IMR-90 (cell line): ENCODE data around the gene RNF123. TPM values are rescaled to one million over a fixed set of nuclear protein-coding genes. Genes with fewer than 3 reads are reported as not detected.

Experiments used
- ATAC-seq: fragments of 200-7000 bp; cut with Tn5 transposase; 2 replicates; pipeline ENCODE4 v1.9.1; 2020; ENCODE audit warnings: low read depth, mild to moderate bottlenecking, moderate library complexity
- BruUV-seq: library from RNA; stranded (reverse); fragments of 400-500 nt; replicated peaks from 2 replicates; lab custom pipeline; 2021; lab: Mats Ljungman, UMichigan
- CTCF ChIA-PET: fragments of 300-600 bp; formaldehyde crosslinking; extraction: SDS; loops from one replicate; lab custom pipeline; 2021; ENCODE audit warnings: antibody characterized with exemption; lab: Yijun Ruan, JAX
- POLR2A ChIA-PET: fragments of 300-600 bp; sonication (Branson Sonifier 250); formaldehyde crosslinking; loops from one replicate; lab custom pipeline; 2022; ENCODE audit warnings: antibody characterized with exemption; ENCODE audit not compliant: unreplicated experiment; lab: Charles Lee
- DNase-seq: peaks from one replicate; pipeline ENCODE4 v3.0.0; 2013
- H2AFZ ChIP-seq: replicated peaks from 2 replicates; pipeline ENCODE3; 2013; ENCODE audit warnings: low read length, mild to moderate bottlenecking; ENCODE audit not compliant: poor library complexity
- H2AK5ac ChIP-seq: 2 replicates; pipeline ENCODE4 v1.6.1; 2013; ENCODE audit warnings: low read depth, low read length, inconsistent platforms
- H2AK9ac ChIP-seq: replicated peaks from 2 replicates; pipeline ENCODE3; 2013; ENCODE audit warnings: mild to moderate bottlenecking, low read depth, low read length, moderate library complexity; ENCODE audit not compliant: poor library complexity
- H2BK120ac ChIP-seq: 2 replicates; pipeline ENCODE4 v1.6.1; 2013; ENCODE audit warnings: low read depth, low read length, inconsistent platforms
- H2BK15ac ChIP-seq: 3 replicates; pipeline ENCODE4 v1.6.1; 2013; ENCODE audit warnings: low read depth, low read length, inconsistent platforms
- H2BK20ac ChIP-seq: 2 replicates; pipeline ENCODE4 v1.6.1; 2013; ENCODE audit warnings: low read depth, mild to moderate bottlenecking, inconsistent platforms, low read length, moderate library complexity
- H2BK5ac ChIP-seq: 2 replicates; pipeline ENCODE4 v1.6.1; 2013; ENCODE audit warnings: mild to moderate bottlenecking, low read depth, low read length, inconsistent platforms; ENCODE audit not compliant: poor library complexity, severe bottlenecking
- H3K14ac ChIP-seq: replicated peaks from 2 replicates; pipeline ENCODE4 v1.6.1; 2013; ENCODE audit warnings: low read depth, low read length, inconsistent platforms
- H3K18ac ChIP-seq: 2 replicates; pipeline ENCODE4 v1.6.1; 2013; ENCODE audit warnings: low read depth, low read length, control low read depth
- H3K23ac ChIP-seq: 2 replicates; pipeline ENCODE4 v1.6.1; 2013; ENCODE audit warnings: low read depth, low read length, inconsistent platforms
- H3K27ac ChIP-seq: 2 replicates; pipeline ENCODE4 v1.5.1; 2013; ENCODE audit warnings: mild to moderate bottlenecking, control low read depth, low read length; ENCODE audit not compliant: insufficient read depth
- H3K27me3 ChIP-seq: 2 replicates; pipeline ENCODE4 v1.6.1; 2013; ENCODE audit warnings: low read length; ENCODE audit not compliant: control insufficient read depth, insufficient read depth
- H3K36me3 ChIP-seq: 2 replicates; pipeline ENCODE4 v1.6.1; 2013; ENCODE audit warnings: low read length, mixed read lengths; ENCODE audit not compliant: control insufficient read depth, insufficient read depth
- H3K4ac ChIP-seq: 2 replicates; pipeline ENCODE4 v1.6.1; 2013; ENCODE audit warnings: low read depth, low read length, inconsistent platforms
- H3K4me1 ChIP-seq: 2 replicates; pipeline ENCODE4 v1.6.1; 2013; ENCODE audit warnings: low read length, mixed read lengths; ENCODE audit not compliant: control insufficient read depth, insufficient read depth
- H3K4me2 ChIP-seq: 2 replicates; pipeline ENCODE4 v1.6.1; 2013; ENCODE audit warnings: low read depth, mild to moderate bottlenecking, control low read depth, low read length, moderate library complexity
- H3K4me3 ChIP-seq: 2 replicates; pipeline ENCODE4 v1.5.1; 2013; ENCODE audit warnings: low read depth, mild to moderate bottlenecking, control low read depth, low read length, moderate library complexity; ENCODE audit not compliant: insufficient read depth
- H3K56ac ChIP-seq: 2 replicates; pipeline ENCODE4 v1.6.1; 2013; ENCODE audit warnings: low read length, inconsistent platforms; ENCODE audit not compliant: insufficient read depth; ENCODE audit errors: extremely low read depth
- H3K79me1 ChIP-seq, 2 experiments: 2 replicates each; pipeline ENCODE4 v1.6.1; 2013; ENCODE audit warnings: low read length in 2 of 2, inconsistent platforms in 1 of 2, low read depth in 1 of 2
- H3K9ac ChIP-seq: 2 replicates; pipeline ENCODE4 v1.6.1; 2013; ENCODE audit warnings: low read depth, low read length, control low read depth
- H3K9me1 ChIP-seq: 2 replicates; pipeline ENCODE4 v1.6.1; 2013; ENCODE audit warnings: low read length, inconsistent platforms; ENCODE audit not compliant: insufficient read depth
- H3K9me3 ChIP-seq: 2 replicates; pipeline ENCODE4 v1.6.1; 2013; ENCODE audit warnings: low read length; ENCODE audit not compliant: control insufficient read depth, insufficient read depth
- H4K20me1 ChIP-seq: 2 replicates; pipeline ENCODE4 v1.6.1; 2013; ENCODE audit warnings: low read length, inconsistent platforms; ENCODE audit not compliant: insufficient read depth
- H4K5ac ChIP-seq: 2 replicates; pipeline ENCODE4 v1.6.1; 2013; ENCODE audit warnings: mild to moderate bottlenecking, low read depth, low read length, control low read depth
- H4K8ac ChIP-seq, 2 experiments: 2 replicates each; pipeline ENCODE4 v1.6.1; 2013; ENCODE audit warnings: low read depth in 2 of 2, low read length in 2 of 2, control low read depth in 1 of 2, inconsistent platforms in 1 of 2
- H4K91ac ChIP-seq: 2 replicates; pipeline ENCODE4 v1.6.1; 2013; ENCODE audit warnings: low read depth, low read length, inconsistent platforms; ENCODE audit not compliant: insufficient read depth
- BHLHE40 ChIP-seq: fragments of 150-350 bp; IDR thresholded peaks from 2 replicates; pipeline ENCODE4 v1.6.1; 2016; ENCODE audit warnings: mild to moderate bottlenecking, low read depth, low read length
- FOS ChIP-seq: fragments of 150-350 bp; IDR thresholded peaks from 2 replicates; pipeline ENCODE4 v1.6.1; 2016; ENCODE audit warnings: low read depth, low read length
- MAZ ChIP-seq: IDR thresholded peaks from 2 replicates; pipeline ENCODE4 v1.6.1; 2012; ENCODE audit warnings: low read depth, mild to moderate bottlenecking, low read length, improper control_type of control experiment, moderate library complexity, borderline replicate concordance
- MXI1 ChIP-seq: IDR thresholded peaks from 2 replicates; pipeline ENCODE4 v1.6.1; 2012; ENCODE audit warnings: low read depth, mild to moderate bottlenecking, low read length, moderate library complexity, borderline replicate concordance
- RCOR1 ChIP-seq: IDR thresholded peaks from 2 replicates; pipeline ENCODE4 v1.6.1; 2012; ENCODE audit warnings: mild to moderate bottlenecking, low read length, improper control_type of control experiment; ENCODE audit not compliant: insufficient replicate concordance
- SMC3 ChIP-seq: fragments of 150-350 bp; IDR thresholded peaks from 2 replicates; pipeline ENCODE4 v1.6.1; 2016; ENCODE audit warnings: low read depth, mild to moderate bottlenecking, antibody characterized with exemption, low read length, moderate library complexity
- USF2 ChIP-seq: fragments of 150-350 bp; IDR thresholded peaks from 2 replicates; pipeline ENCODE4 v1.6.1; 2017; ENCODE audit warnings: mild to moderate bottlenecking, antibody characterized with exemption, low read length, low read depth
- WGBS, 2 experiments: methylation state at CpG; one replicate each; pipeline versions ENCODE4 v1.1.5 to v1.1.7; 2013; ENCODE audit warnings: missing lambda C conversion rate in 2 of 2; ENCODE audit not compliant: insufficient read length in 1 of 2; ENCODE audit errors: extremely low coverage in 2 of 2; 5-methylcytosine and 5-hydroxymethylcytosine counted together
- dilution Hi-C: fragments of 300-500 bp; cut with HindIII; formaldehyde crosslinking; loops from one replicate; pipeline ENCODE4 v1.14.3; 2018; ENCODE audit warnings: low sequenced_read_pairs; ENCODE audit not compliant: unreplicated experiment
- in situ Hi-C: fragments of 300-500 bp; cut with MboI; formaldehyde crosslinking; loops from 3 replicates; pipeline ENCODE4 v1.14.3; 2019; ENCODE audit warnings: low sequenced_read_pairs, inconsistent platforms, mixed read lengths
- intact Hi-C: fragments of 100-400 bp; cut with micrococcal nuclease; formaldehyde crosslinking; loops from 2 replicates; pipeline ENCODE4 v1.10.0; 2022
- polyA plus RNA-seq, 3 experiments: library from polyadenylated mRNA; depleted of rRNA; stranded (reverse); fragments of >200 nt; gene quantifications; 2 replicates each; pipeline ENCODE4 v1.2.3, GENCODE V29; 2012; ENCODE audit warnings: low replicate concordance in 1 of 3
- total RNA-seq: library from RNA; depleted of rRNA; stranded (reverse); fragments of >200 nt; gene quantifications from 2 replicates; pipeline ENCODE4 v1.2.3, GENCODE V29; 2012

RNF123 gene
- total and polyA plus RNA-seq, 2 of the 4 experiments (the other 2 are of a cell fraction) = 13.4 to 37.7 TPM

GRCh38 chr3:49680493-49681231, 8.7 kb upstream of the RNF123 start:
- H2BK20ac ChIP-seq = no peak overlapping the region
- H3K9me3 ChIP-seq = no peaks in the 10 kb centered on the region
- dilution Hi-C loops = no loop called here
- H3K4ac ChIP-seq = no peak overlapping the region
- H3K9me1 ChIP-seq = peaks cover 1% of the 10 kb centered on the region
- WGBS, 2 experiments = 100% methylated on average over 1 of the region's 7 CpGs; no CpG with 5 or more reads in 1 of the 2 experiments
- H3K27me3 ChIP-seq = no peaks in the 10 kb centered on the region
- no peak overlapping the region for H3K14ac ChIP-seq
- no peak overlapping the region for H4K8ac ChIP-seq
- H3K79me1 ChIP-seq = peaks cover 10 to 33% of the 10 kb centered on the region in 2 experiments
- ATAC-seq (no peak), DNase-seq (no peak)
- no peak overlapping the region for H2AFZ ChIP-seq
- H3K36me3 ChIP-seq = peaks cover 81% of the 10 kb centered on the region
- no peak overlapping the region for H3K18ac ChIP-seq
- no peak overlapping the region for H3K4me3 ChIP-seq
- H3K27ac ChIP-seq = no peak overlapping the region
- H4K91ac ChIP-seq = no peak overlapping the region
- in situ Hi-C loops = no loop called here
- POLR2A ChIA-PET = no interaction called here
- no peak overlapping the region for H3K56ac ChIP-seq
- H3K23ac ChIP-seq = no peak overlapping the region
- no peak overlapping the region for H2BK120ac ChIP-seq
- H4K5ac ChIP-seq = no peak overlapping the region
- no peaks in the 10 kb centered on the region; the same call in 1 of the 2 replicates for H4K20me1 ChIP-seq
- no peaks in the 10 kb centered on the region for H3K4me1 ChIP-seq
- CTCF ChIA-PET = no interaction called here
- H2AK5ac ChIP-seq = no peak overlapping the region
- intact Hi-C loops = no loop called here
- no peak overlapping the region for H3K4me2 ChIP-seq
- TF ChIP-seq MXI1 (no peak), FOS (no peak), MAZ (no peak), USF2 (no peak), SMC3 (no peak), RCOR1 (no peak), BHLHE40 (no peak)
- H2BK5ac ChIP-seq = no peak overlapping the region
- BruUV-seq = no TSS peak
- no peak overlapping the region for H3K9ac ChIP-seq
- H2AK9ac ChIP-seq = no peak overlapping the region
- H2BK15ac ChIP-seq = no peak overlapping the region
